Endometrial microvascular endothelial cells (primary cell): ENCODE measurements around the gene ZFP37. TPM values are rescaled to one million over a fixed set of nuclear protein-coding genes. Genes with fewer than 3 reads are reported as not detected.
"Not testable (repeated sequence)": the region's sequence is repeated elsewhere in the genome, so short reads cannot be mapped to it uniquely, and the experiment has no call there.

Source experiments
- in situ Hi-C: cut with HindIII; loops from 2 replicates; pipeline ENCODE4 v1.10.0; 2017; ENCODE audit warnings: low sequenced_read_pairs, low pct_unique_long_range_greater_than_20kb; ENCODE audit errors: inconsistent ontology term
- total RNA-seq: library from RNA; depleted of rRNA; stranded (reverse); fragments of >200 nt; gene quantifications from one replicate; pipeline ENCODE4 v1.2.3, GENCODE V29; 2015; ENCODE audit errors: inconsistent ontology term

The ZFP37 gene
- total RNA-seq, result 0.84 TPM

- in situ Hi-C loops, result no loop called here
Measured at GRCh38 chr9:113056191-113057106, at the start of gene ZFP37. Gene ZFP37, minus strand, starts transcription at chr9:113056724. Its CDS starts 36 bp downstream, at chr9:113056688.

- in situ Hi-C loops, result not testable (repeated sequence)
Measured at GRCh38 chr9:113105345-113105744, 48.8 kb upstream of the ZFP37 start.

- in situ Hi-C loops, result no loop called here
Measured at GRCh38 chr9:113095561-113095960, 39.0 kb upstream of the ZFP37 start.

- in situ Hi-C loops, result not testable (repeated sequence)
Measured at GRCh38 chr9:113089924-113090323, 33.4 kb upstream of the ZFP37 start.

GRCh38 chr9:113089143-113089505 lies 32.6 kb upstream of the ZFP37 start:
- in situ Hi-C loops, result not testable (repeated sequence)

- in situ Hi-C loops, result not testable (repeated sequence)
Measured at GRCh38 chr9:113088456-113089142, 32.1 kb upstream of the ZFP37 start.

- in situ Hi-C loops, result not testable (repeated sequence)
Measured at GRCh38 chr9:113062932-113063310, 6.4 kb upstream of the ZFP37 start.

- in situ Hi-C loops, result not testable (repeated sequence)
Measured at GRCh38 chr9:113062256-113062931, 5.9 kb upstream of the ZFP37 start.

- in situ Hi-C loops, result not testable (repeated sequence)
Measured at GRCh38 chr9:113061072-113061850, 4.7 kb upstream of the ZFP37 start.

- in situ Hi-C loops, result not testable (repeated sequence)
Measured at GRCh38 chr9:113059581-113060284, 3.2 kb upstream of the ZFP37 start.

GRCh38 chr9:113057193-113057592 lies 669 bp upstream of the ZFP37 start:
- in situ Hi-C loops, result no loop called here

- in situ Hi-C loops, result no loop called here
Measured at GRCh38 chr9:113042884-113043657, 13.5 kb downstream of the ZFP37 start.

- in situ Hi-C loops, result no loop called here
Measured at GRCh38 chr9:113026200-113026599, 30.3 kb downstream of the ZFP37 start.

- in situ Hi-C loops, result no loop called here
Measured at GRCh38 chr9:113018247-113018646, 38.3 kb downstream of the ZFP37 start.

- in situ Hi-C loops, result no loop called here
Measured at GRCh38 chr9:113012492-113012891, 44.0 kb downstream of the ZFP37 start.

- in situ Hi-C loops, result no loop called here
Measured at GRCh38 chr9:113011911-113012381, 44.6 kb downstream of the ZFP37 start, which contains the start of gene ZNF883. Gene ZNF883, minus strand, starts transcription at chr9:113012192.

- in situ Hi-C loops, result no loop called here
Measured at GRCh38 chr9:113005777-113006176, 50.7 kb downstream of the ZFP37 start.
